HEK293 (cell line): Measurements from ENCODE around the gene CDKN2D.
A peak's percentile ranks its signal among the peaks of the same experiment; 100 is the strongest.

Experiments used
- CTCF ChIA-PET: fragments of 350-600 bp; formaldehyde crosslinking; extraction: SDS; loops from one replicate; lab custom pipeline; 2021; ENCODE audit warnings: antibody characterized with exemption; lab: Yijun Ruan, JAX
- POLR2A ChIA-PET: fragments of 300-600 bp; formaldehyde crosslinking; extraction: SDS; loops from one replicate; lab custom pipeline; 2020; ENCODE audit warnings: antibody characterized with exemption, inconsistent platforms; lab: Yijun Ruan, JAX
- H3K27ac ChIP-seq: fragments of 200-500 bp; sonication (Bioruptor generic); 2 replicates; pipeline ENCODE4 v1.5.1; 2014; ENCODE audit warnings: low read depth, low read length, control low read depth, inconsistent platforms; ENCODE audit errors: extremely low read depth
- H3K36me3 ChIP-seq, 2 experiments: fragments of 200-500 bp in 1 of 2; sonication (Bioruptor generic) in 1 of 2; 1 replicate in 1 of 2; 2 replicates in 1 of 2; pipeline ENCODE4 v1.5.1; 2014 to 2017; ENCODE audit warnings: inconsistent platforms in 2 of 2, low read length in 2 of 2; ENCODE audit not compliant: control insufficient read depth in 2 of 2, insufficient read depth in 1 of 2
- H3K4me1 ChIP-seq: fragments of 200-500 bp; sonication (Bioruptor generic); 2 replicates; pipeline ENCODE4 v1.5.1; 2014; ENCODE audit warnings: mild to moderate bottlenecking, low read length, inconsistent platforms; ENCODE audit not compliant: control insufficient read depth, insufficient read depth
- H3K4me3 ChIP-seq: 2 replicates; pipeline ENCODE4 v1.5.1; 2011; ENCODE audit warnings: low read depth, mild to moderate bottlenecking, control low read depth, low read length, moderate library complexity
- H3K9me3 ChIP-seq: fragments of 200-500 bp; sonication (Bioruptor generic); 2 replicates; pipeline ENCODE4 v1.5.1; 2014; ENCODE audit warnings: low read depth, low read length, inconsistent platforms; ENCODE audit not compliant: control insufficient read depth, insufficient read depth
- ATF2 ChIP-seq: fragments of 450-650 bp; formaldehyde crosslinking; IDR thresholded peaks from 2 replicates; pipeline ENCODE4 v1.5.1; 2016; ENCODE audit warnings: missing biosample characterization, missing genetic modification characterization, low read depth
- GLI2 ChIP-seq: fragments of 450-650 bp; formaldehyde crosslinking; IDR thresholded peaks from 2 replicates; pipeline ENCODE4; 2017; ENCODE audit warnings: missing biosample characterization, missing genetic modification characterization, low read depth, borderline replicate concordance
- GLIS1 ChIP-seq: fragments of 450-650 bp; formaldehyde crosslinking; IDR thresholded peaks from 2 replicates; pipeline ENCODE4 v1.5.1; 2016; ENCODE audit warnings: missing biosample characterization, missing genetic modification characterization
- GLIS2 ChIP-seq: fragments of 450-650 bp; formaldehyde crosslinking; IDR thresholded peaks from 2 replicates; pipeline ENCODE4 v1.5.1; 2016; ENCODE audit warnings: missing biosample characterization, missing genetic modification characterization
- KLF10 ChIP-seq: fragments of 450-650 bp; IDR thresholded peaks from 2 replicates; pipeline ENCODE4 v1.5.1; 2018; ENCODE audit warnings: missing biosample characterization, mild to moderate bottlenecking, missing genetic modification characterization
- PBX3 ChIP-seq: sonication (generic); formaldehyde crosslinking; IDR thresholded peaks from 2 replicates; pipeline ENCODE4 v1.8.1; 2022; ENCODE audit warnings: mild to moderate bottlenecking, moderate library complexity, missing genetic modification reagents
- PRDM1 ChIP-seq: fragments of 450-650 bp; formaldehyde crosslinking; IDR thresholded peaks from 2 replicates; pipeline ENCODE4; 2016; ENCODE audit warnings: missing biosample characterization, missing genetic modification characterization
- RBAK ChIP-seq: fragments of 450-650 bp; formaldehyde crosslinking; IDR thresholded peaks from 2 replicates; pipeline ENCODE4 v1.5.1; 2016; ENCODE audit warnings: missing biosample characterization, missing genetic modification characterization
- TSHZ1 ChIP-seq: fragments of 450-650 bp; formaldehyde crosslinking; IDR thresholded peaks from 2 replicates; pipeline ENCODE4 v1.5.1; 2016; ENCODE audit warnings: missing biosample characterization, missing genetic modification characterization, borderline replicate concordance
- ZBTB8A ChIP-seq: fragments of 450-650 bp; formaldehyde crosslinking; IDR thresholded peaks from 2 replicates; pipeline ENCODE4 v1.5.1; 2016; ENCODE audit warnings: missing biosample characterization, missing genetic modification characterization
- ZNF133 ChIP-seq: fragments of 450-650 bp; formaldehyde crosslinking; IDR thresholded peaks from 2 replicates; pipeline ENCODE4 v1.5.1; 2016; ENCODE audit warnings: missing biosample characterization, missing genetic modification characterization
- ZNF2 ChIP-seq: fragments of 450-650 bp; formaldehyde crosslinking; IDR thresholded peaks from 2 replicates; pipeline ENCODE4 v1.5.1; 2016; ENCODE audit warnings: missing biosample characterization, missing genetic modification characterization
- ZNF202 ChIP-seq: fragments of 450-650 bp; formaldehyde crosslinking; IDR thresholded peaks from 2 replicates; pipeline ENCODE4 v1.5.1; 2016; ENCODE audit warnings: missing biosample characterization, missing genetic modification characterization, borderline replicate concordance
- ZNF214 ChIP-seq: fragments of 450-650 bp; formaldehyde crosslinking; IDR thresholded peaks from 2 replicates; pipeline ENCODE4 v1.5.1; 2017; ENCODE audit warnings: missing biosample characterization, mild to moderate bottlenecking, missing genetic modification characterization, borderline replicate concordance
- ZNF311 ChIP-seq: fragments of 450-650 bp; formaldehyde crosslinking; IDR thresholded peaks from 2 replicates; pipeline ENCODE4 v1.5.1; 2017; ENCODE audit warnings: missing biosample characterization, missing genetic modification characterization, borderline replicate concordance
- ZNF335 ChIP-seq: fragments of 450-650 bp; formaldehyde crosslinking; conservative IDR thresholded peaks from 2 replicates; pipeline ENCODE4 v1.5.1; 2016; ENCODE audit warnings: missing biosample characterization, missing genetic modification characterization
- ZNF394 ChIP-seq: fragments of 450-650 bp; formaldehyde crosslinking; IDR thresholded peaks from 2 replicates; pipeline ENCODE4 v1.5.1; 2016; ENCODE audit warnings: missing biosample characterization, missing genetic modification characterization, mild to moderate bottlenecking, moderate library complexity, borderline replicate concordance
- ZNF449 ChIP-seq: fragments of 450-650 bp; formaldehyde crosslinking; IDR thresholded peaks from 2 replicates; pipeline ENCODE4 v1.5.1; 2017; ENCODE audit warnings: missing biosample characterization, mild to moderate bottlenecking, missing genetic modification characterization, moderate library complexity
- ZNF544 ChIP-seq: fragments of 450-650 bp; formaldehyde crosslinking; IDR thresholded peaks from 2 replicates; pipeline ENCODE4 v1.5.0; 2017; ENCODE audit warnings: missing biosample characterization, missing genetic modification characterization
- ZNF571 ChIP-seq: fragments of 450-650 bp; formaldehyde crosslinking; IDR thresholded peaks from 2 replicates; pipeline ENCODE4 v1.5.0; 2017; ENCODE audit warnings: missing biosample characterization, missing genetic modification characterization
- ZNF600 ChIP-seq: fragments of 450-650 bp; formaldehyde crosslinking; IDR thresholded peaks from 2 replicates; pipeline ENCODE4 v1.5.1; 2016; ENCODE audit warnings: missing biosample characterization, missing genetic modification characterization
- ZNF692 ChIP-seq: fragments of 450-650 bp; formaldehyde crosslinking; IDR thresholded peaks from 2 replicates; pipeline ENCODE4 v1.5.1; 2016; ENCODE audit warnings: missing biosample characterization, missing genetic modification characterization
- ZNF701 ChIP-seq: fragments of 450-650 bp; formaldehyde crosslinking; IDR thresholded peaks from 2 replicates; pipeline ENCODE4 v1.5.1; 2016; ENCODE audit warnings: missing biosample characterization, missing genetic modification characterization
- TF ChIP-seq, protein P1 (sequence below): fragments of 450-650 bp; formaldehyde crosslinking; IDR thresholded peaks from 2 replicates; pipeline ENCODE4 v1.5.1; 2016; ENCODE audit warnings: missing biosample characterization, missing genetic modification characterization

The CDKN2D gene

DNA sequence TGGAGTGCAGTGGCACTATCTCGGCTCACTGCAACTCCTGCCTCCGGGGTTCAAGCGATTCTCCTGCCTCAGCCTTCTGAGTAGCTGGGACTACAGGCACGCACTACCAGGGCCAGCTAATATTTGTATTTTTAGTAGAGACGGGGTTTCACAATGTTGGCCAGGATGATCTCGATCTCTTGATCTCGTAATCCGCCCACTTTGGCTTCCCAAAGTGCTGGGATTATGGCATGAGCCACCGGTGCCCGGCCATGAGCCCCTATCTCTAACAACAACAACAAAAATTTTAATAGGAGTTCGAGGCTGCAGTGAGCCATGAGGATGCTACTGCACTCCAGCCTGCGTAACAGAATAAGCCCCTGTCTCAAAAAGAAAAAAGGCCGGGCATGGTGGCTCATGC is 13.3 kb upstream of the CDKN2D start:
- Histone ChIP-seq H3K36me3 (no peaks in the 10 kb centered on the region), H3K4me1 (no peaks in the 10 kb centered on the region), H3K27ac (no peak overlapping the region), H3K9me3 (no peaks in the 10 kb centered on the region), H3K4me3 (no peak overlapping the region)
- ChIA-PET CTCF (interaction anchor here (0.6 to 7.9 kb wide), 20 partner anchors 8 to 290 kb away, joined by 3 to 243 read pairs (median 8); partner anchors contain the start of genes CDKN2D and QTRT1), POLR2A (interaction anchor here (1.8 to 2.3 kb wide), 2 partner anchors 62 to 117 kb away, joined by 13 read pairs; no protein-coding TSS in a partner anchor)
- no peak for TF ChIP-seq ZNF133 (tag by site-specific recombination)
- TF ChIP-seq PRDM1 (tag by site-specific recombination): no peak
- no peak for TF ChIP-seq ZNF571
- no peak for TF ChIP-seq RBAK (tag by site-specific recombination)
- TF ChIP-seq ZNF311 (tag by site-specific recombination): no peak
- TF ChIP-seq ZNF449 (tag by site-specific recombination): no peak
- TF ChIP-seq ATF2: no peak
- no peak for TF ChIP-seq ZNF214 (tag by site-specific recombination)
- TF ChIP-seq ZNF600 (tag by site-specific recombination): no peak
- TF ChIP-seq, protein P1, sequence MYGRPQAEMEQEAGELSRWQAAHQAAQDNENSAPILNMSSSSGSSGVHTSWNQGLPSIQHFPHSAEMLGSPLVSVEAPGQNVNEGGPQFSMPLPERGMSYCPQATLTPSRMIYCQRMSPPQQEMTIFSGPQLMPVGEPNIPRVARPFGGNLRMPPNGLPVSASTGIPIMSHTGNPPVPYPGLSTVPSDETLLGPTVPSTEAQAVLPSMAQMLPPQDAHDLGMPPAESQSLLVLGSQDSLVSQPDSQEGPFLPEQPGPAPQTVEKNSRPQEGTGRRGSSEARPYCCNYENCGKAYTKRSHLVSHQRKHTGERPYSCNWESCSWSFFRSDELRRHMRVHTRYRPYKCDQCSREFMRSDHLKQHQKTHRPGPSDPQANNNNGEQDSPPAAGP: no peak
- no peak for TF ChIP-seq ZNF701 (tag by site-specific recombination)
- TF ChIP-seq PBX3 (CRISPR knock-in tag): no peak
- no peak for TF ChIP-seq ZNF544 (tag by site-specific recombination)
- no peak for TF ChIP-seq GLI2 (tag by site-specific recombination)

DNA sequence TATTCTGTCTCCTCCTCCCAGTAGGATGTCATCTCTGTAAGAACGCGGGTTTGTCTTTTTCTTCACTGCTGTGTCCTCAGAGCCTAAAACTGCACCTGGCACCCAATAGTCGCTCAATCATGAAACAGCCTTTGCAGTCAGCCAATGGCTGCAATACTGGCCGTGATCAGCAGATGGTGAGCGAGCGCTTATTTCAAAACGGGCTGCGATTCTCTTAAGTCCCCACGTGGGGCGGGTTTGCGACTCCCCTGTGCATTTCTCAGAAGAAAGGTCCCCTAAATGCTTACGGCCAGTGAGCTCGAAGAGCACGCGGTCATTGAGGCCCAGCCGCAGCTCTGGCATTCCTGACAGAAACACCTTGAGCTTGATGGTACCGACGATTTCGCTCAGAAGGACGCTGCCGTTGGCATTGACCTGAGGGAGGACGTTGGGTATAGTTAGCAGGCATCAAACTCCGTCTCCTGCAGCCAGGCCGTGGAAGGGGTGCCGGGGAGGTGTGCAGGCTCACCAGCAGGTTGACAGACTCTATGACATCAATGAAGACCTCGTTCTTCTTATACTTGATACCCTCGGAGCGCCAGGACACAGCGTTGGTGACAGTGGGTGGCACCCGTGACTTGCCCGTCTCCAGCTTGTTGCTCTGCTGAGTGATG is 12.3 kb upstream of the CDKN2D start:
- ChIA-PET POLR2A (interaction anchor here (0.6 to 2.3 kb wide), 6 partner anchors 44 to 120 kb away, joined by 3 to 13 read pairs (median 4); partner anchors contain the start of genes QTRT1 and SLC44A2), CTCF (interaction anchor here (0.6 to 7.9 kb wide), 46 partner anchors 9 to 373 kb away, joined by 3 to 243 read pairs (median 4); partner anchors contain the start of genes CDKN2D, DNM2, KRI1 and QTRT1)
- no peak overlapping the region for H3K27ac ChIP-seq
- H3K4me1 ChIP-seq: no peaks in the 10 kb centered on the region
- no peaks in the 10 kb centered on the region for H3K9me3 ChIP-seq
- no peaks in the 10 kb centered on the region for H3K36me3 ChIP-seq
- H3K4me3 ChIP-seq: no peak overlapping the region
- peak; percentile 63; the same call in 1 of the 2 replicates for TF ChIP-seq ZNF2 (tag by site-specific recombination)
- TF ChIP-seq ZNF692 (tag by site-specific recombination): peak; percentile 87
- TF ChIP-seq TSHZ1 (tag by site-specific recombination): no peak
- 0 out of 2 replicates have a peak, but pooled peaks have one; percentile 28 for TF ChIP-seq ZNF394 (tag by site-specific recombination)
- peak; percentile 41; the same call in 1 of the 2 replicates for TF ChIP-seq KLF10 (tag by site-specific recombination)
- TF ChIP-seq ZNF600 (tag by site-specific recombination): peak; percentile 86
- TF ChIP-seq ZBTB8A: peak; percentile 33; the same call in 1 of the 2 replicates
- TF ChIP-seq GLIS1 (tag by site-specific recombination): peak; percentile 10; the same call in 1 of the 2 replicates
- TF ChIP-seq ZNF335 (tag by site-specific recombination): peak; percentile 87
- no peak for TF ChIP-seq ZNF202 (tag by site-specific recombination)
- TF ChIP-seq GLIS2 (tag by site-specific recombination): peak; percentile 25; the same call in 1 of the 2 replicates
